Fibroblast of villous mesenchyme (primary cell): Measurements from ENCODE around the gene MOGAT2. TPM values are rescaled to one million over a fixed set of nuclear protein-coding genes. Genes with fewer than 3 reads are reported as not detected.
"Not testable (repeated sequence)": the region's sequence is repeated elsewhere in the genome, so short reads cannot be mapped to it uniquely, and the experiment has no call there.

ENCODE experiments used
- DNase-seq: peaks from one replicate; pipeline ENCODE4 v3.0.0-alpha.2; 2010; ENCODE audit warnings: low read depth
- H3K4me3 ChIP-seq: 2 replicates; pipeline ENCODE4 v1.5.1; 2011; ENCODE audit warnings: low read depth, mild to moderate bottlenecking, low read length
- CTCF ChIP-seq: IDR thresholded peaks from 2 replicates; pipeline ENCODE4 v1.5.1; 2012; ENCODE audit warnings: low read depth, mild to moderate bottlenecking, low read length; ENCODE audit not compliant: insufficient read depth
- total RNA-seq: library from RNA; depleted of rRNA; stranded (reverse); fragments of >200 nt; gene quantifications from 2 replicates; pipeline ENCODE4 v1.2.3, GENCODE V29; 2012

MOGAT2 gene
- total RNA-seq, 1 donor, result not detected

DNA sequence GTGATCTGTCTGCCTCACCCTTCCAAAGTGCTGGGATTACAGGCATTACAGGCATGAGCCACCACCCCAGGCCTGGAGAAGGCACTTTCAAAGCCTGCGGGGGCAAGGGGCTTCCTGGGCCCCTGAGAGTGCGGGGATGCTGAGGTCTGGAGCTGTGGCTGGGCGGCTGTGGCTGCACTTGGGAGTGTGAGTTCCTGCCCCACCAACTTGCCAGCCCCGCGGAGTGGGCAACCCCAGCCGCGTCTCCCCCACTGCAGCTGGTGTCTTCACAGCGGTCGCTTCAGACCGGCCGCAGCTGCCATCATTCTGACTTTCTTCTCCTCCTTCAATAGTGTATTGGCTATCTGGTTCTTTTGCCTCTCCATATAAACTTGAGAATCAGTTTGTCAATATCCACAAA lies 38.1 kb upstream of the MOGAT2 start:
- H3K4me3 ChIP-seq, result no peak overlapping the region
- no peak for TF ChIP-seq CTCF
- no peak for DNase-seq

- DNase-seq, H3K4me3 ChIP-seq: not testable (repeated sequence)
Measured at GRCh38 chr11:75683856-75684255, 33.8 kb upstream of the MOGAT2 start.

DNA sequence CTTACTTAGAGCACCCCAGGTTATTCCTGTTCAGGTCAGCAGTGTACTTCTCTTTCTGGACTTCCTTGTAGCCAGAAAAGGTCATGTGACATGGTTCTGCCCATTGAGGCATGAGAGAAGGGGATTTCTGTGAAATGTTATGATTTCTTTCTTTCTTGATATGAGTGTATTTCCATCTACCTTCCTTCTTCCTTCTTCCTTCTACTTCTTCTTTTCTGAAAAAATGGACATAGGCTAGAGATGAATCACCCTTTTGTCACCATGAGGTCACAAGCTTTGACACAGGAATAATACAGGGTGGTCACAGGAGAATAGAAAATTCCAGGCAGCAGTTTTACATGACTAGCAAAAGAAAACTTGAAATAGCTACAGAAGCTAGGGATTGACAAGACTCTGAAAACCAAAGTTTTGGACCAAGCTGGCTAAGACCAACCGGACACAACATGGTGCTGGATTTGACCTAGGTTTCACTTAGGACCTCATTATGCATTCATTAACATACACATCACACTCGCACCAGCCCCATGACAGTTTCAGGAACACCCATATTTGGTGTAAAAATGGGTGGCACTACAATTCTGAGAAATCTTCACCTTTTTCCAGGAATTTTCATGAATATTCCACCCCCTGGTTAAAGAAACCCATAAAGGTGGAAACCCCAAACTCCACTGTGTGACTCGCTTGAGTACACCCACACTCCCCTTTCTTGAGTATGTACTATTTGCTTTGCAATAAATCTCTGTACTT lies 27.6 kb upstream of the MOGAT2 start:
- H3K4me3 ChIP-seq, result no peak overlapping the region
- TF ChIP-seq CTCF, result no peak
- DNase-seq, result no peak

GRCh38 chr11:75691804-75692203 lies 25.8 kb upstream of the MOGAT2 start:
- no peak overlapping the region for H3K4me3 ChIP-seq
- no peak for DNase-seq
- TF ChIP-seq CTCF, result no peak

GRCh38 chr11:75697906-75698581 lies 19.6 kb upstream of the MOGAT2 start:
- H3K4me3 ChIP-seq, result no peak overlapping the region
- TF ChIP-seq CTCF, result no peak
- no peak for DNase-seq

- no peak overlapping the region for H3K4me3 ChIP-seq
- no peak for DNase-seq
- no peak for TF ChIP-seq CTCF
Measured at GRCh38 chr11:75700940-75701339, 16.7 kb upstream of the MOGAT2 start.

DNA sequence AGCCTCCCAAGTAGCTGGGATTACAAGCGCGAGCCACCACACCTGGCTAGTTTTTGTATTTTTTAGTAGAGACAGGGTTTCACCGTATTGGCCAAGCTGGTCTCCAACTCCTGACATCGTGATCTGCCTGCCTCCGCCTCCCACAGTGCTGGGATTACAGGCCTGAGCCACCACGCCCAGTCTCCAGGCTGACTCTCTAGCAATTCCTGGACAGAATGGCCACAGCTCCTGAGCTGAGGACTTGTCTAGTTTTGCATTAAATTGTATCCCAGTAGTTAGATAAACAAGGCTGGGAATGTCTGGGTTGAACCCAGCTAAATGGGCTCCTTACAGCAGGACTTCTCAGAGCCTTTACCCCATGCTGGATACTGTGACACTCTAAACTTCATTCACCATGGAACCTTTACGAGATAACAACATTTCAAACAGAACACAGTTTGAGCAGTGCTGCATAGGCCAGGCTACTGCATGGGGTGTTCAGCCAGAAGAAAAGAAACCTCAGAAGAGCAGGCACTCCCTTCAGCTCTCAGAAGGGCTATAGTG lies 13.9 kb upstream of the MOGAT2 start:
- TF ChIP-seq CTCF, result no peak
- no peak overlapping the region for H3K4me3 ChIP-seq
- DNase-seq, result no peak
